PFSK-1 (cell line): Measurements from ENCODE around the gene GRID1.

Experiments used
- FOXP2 ChIP-seq: optimal IDR thresholded peaks from 2 replicates; pipeline ENCODE3; 2011; ENCODE audit warnings: borderline replicate concordance, control low read depth, inconsistent platforms; ENCODE audit not compliant: insufficient read depth; ENCODE audit errors: extremely low read length, extremely low read depth
- POLR2AphosphoS5 ChIP-seq: IDR thresholded peaks from 2 replicates; pipeline ENCODE4 v1.6.1; 2012; ENCODE audit warnings: low read depth, mild to moderate bottlenecking, control low read depth, low read length, moderate library complexity
- REST ChIP-seq, 2 experiments: IDR thresholded peaks; 2 replicates each; pipeline versions ENCODE4 v1.6.1 to v1.8.0; 2011 to 2012; ENCODE audit warnings: low read depth in 2 of 2, low read length in 2 of 2, control low read depth in 1 of 2, inconsistent platforms in 1 of 2, mild to moderate bottlenecking in 1 of 2, moderate library complexity in 1 of 2; ENCODE audit not compliant: insufficient read depth in 1 of 2
- SIN3A ChIP-seq: IDR thresholded peaks from 2 replicates; pipeline ENCODE4 v1.6.1; 2012; ENCODE audit warnings: mild to moderate bottlenecking, low read length, moderate library complexity, borderline replicate concordance; ENCODE audit not compliant: insufficient read depth
- TAF1 ChIP-seq: IDR thresholded peaks from 2 replicates; pipeline ENCODE4 v1.6.1; 2012; ENCODE audit warnings: low read length, control low read depth, borderline replicate concordance; ENCODE audit not compliant: insufficient read depth

The GRID1 gene

GRCh38 chr10:86391236-86391840 is 24.7 kb upstream of the GRID1 start:
- TF ChIP-seq TAF1 (no peak), POLR2AphosphoS5 (no peak), FOXP2 (no peak), REST (IDR thresholded peaks at IDR 0.05; ENCODE audit: insufficient read depth in 1 of 2, low read depth in 2 of 2, low read length in 2 of 2) (no peak), SIN3A (no peak)

- TF ChIP-seq FOXP2 (no peak), TAF1 (no peak), SIN3A (no peak), POLR2AphosphoS5 (no peak), REST (IDR thresholded peaks at IDR 0.05; ENCODE audit: insufficient read depth in 1 of 2, low read depth in 2 of 2, low read length in 2 of 2) (no peak)
These were observed 23.9 kb upstream of the GRID1 start for GRCh38 chr10:86390337-86391120.

GRCh38 chr10:86389441-86390193 is 23.0 kb upstream of the GRID1 start:
- no peak for TF ChIP-seq TAF1
- TF ChIP-seq POLR2AphosphoS5 = no peak
- TF ChIP-seq FOXP2 = no peak
- TF ChIP-seq REST (IDR thresholded peaks at IDR 0.05; ENCODE audit: insufficient read depth in 1 of 2, low read depth in 2 of 2, low read length in 2 of 2) = no peak
- no peak for TF ChIP-seq SIN3A

GRCh38 chr10:86388119-86388704 is 21.6 kb upstream of the GRID1 start:
- TF ChIP-seq POLR2AphosphoS5 (no peak), SIN3A (no peak), TAF1 (no peak), REST (IDR thresholded peaks at IDR 0.05; ENCODE audit: insufficient read depth in 1 of 2, low read depth in 2 of 2, low read length in 2 of 2) (no peak), FOXP2 (no peak)
